IPS-18a (cell line): Measurements from ENCODE around the gene PDYN.

ENCODE experiments used
- H3K27ac ChIP-seq: one replicate; pipeline ENCODE4 v1.5.1; 2013; ENCODE audit warnings: low read length
- H3K27me3 ChIP-seq: one replicate; pipeline ENCODE4 v1.6.1; 2013; ENCODE audit warnings: mild to moderate bottlenecking, low read length; ENCODE audit not compliant: control insufficient read depth, insufficient read depth
- H3K36me3 ChIP-seq: one replicate; pipeline ENCODE4 v1.6.1; 2013; ENCODE audit warnings: low read depth, low read length; ENCODE audit not compliant: control insufficient read depth
- H3K4me1 ChIP-seq: one replicate; pipeline ENCODE4 v1.6.1; 2013; ENCODE audit warnings: low read depth, low read length; ENCODE audit not compliant: control insufficient read depth
- H3K4me3 ChIP-seq: one replicate; pipeline ENCODE4 v1.5.1; 2013; ENCODE audit warnings: low read length
- H3K9ac ChIP-seq: one replicate; pipeline ENCODE4 v1.6.1; 2013; ENCODE audit warnings: mild to moderate bottlenecking, low read length, moderate library complexity
- H3K9me3 ChIP-seq: one replicate; pipeline ENCODE4 v1.6.1; 2013; ENCODE audit warnings: low read depth, low read length; ENCODE audit not compliant: control insufficient read depth

The PDYN gene

GRCh38 chr20:2005831-2006426 is 12.1 kb upstream of the PDYN start:
- Histone ChIP-seq H3K27ac (no peak overlapping the region), H3K4me1 (peaks cover 23% of the 10 kb centered on the region), H3K4me3 (no peak overlapping the region), H3K9me3 (no peaks in the 10 kb centered on the region), H3K27me3 (peaks cover 29% of the 10 kb centered on the region), H3K36me3 (no peaks in the 10 kb centered on the region), H3K9ac (no peak overlapping the region)

DNA sequence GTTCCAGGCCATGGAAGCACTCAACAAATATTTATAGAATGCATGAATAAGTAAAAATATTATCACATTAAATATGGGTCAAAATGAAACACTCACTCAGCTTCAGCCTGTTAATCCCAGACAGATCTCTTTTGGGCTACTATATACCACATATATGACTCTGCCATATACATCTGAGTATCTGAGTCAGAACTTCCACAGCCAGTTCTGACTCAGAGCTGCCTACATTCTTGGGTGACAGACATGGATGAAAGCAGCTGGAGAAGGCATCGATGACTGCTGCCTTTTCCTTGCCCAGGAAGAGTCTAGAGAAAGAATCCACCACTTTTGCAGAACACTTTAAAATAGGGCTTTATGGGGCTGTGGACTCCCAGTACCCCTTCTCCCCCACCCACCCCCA is 11.5 kb upstream of the PDYN start:
- peaks cover 28% of the 10 kb centered on the region for H3K27me3 ChIP-seq
- peaks cover 23% of the 10 kb centered on the region for H3K4me1 ChIP-seq
- no peak overlapping the region for H3K4me3 ChIP-seq
- H3K9ac ChIP-seq: no peak overlapping the region
- H3K9me3 ChIP-seq: no peaks in the 10 kb centered on the region
- H3K27ac ChIP-seq: no peak overlapping the region
- no peaks in the 10 kb centered on the region for H3K36me3 ChIP-seq

GRCh38 chr20:2004171-2004570 is 10.3 kb upstream of the PDYN start:
- Histone ChIP-seq H3K27me3 (peaks cover 18% of the 10 kb centered on the region), H3K36me3 (no peaks in the 10 kb centered on the region), H3K4me3 (no peak overlapping the region)

DNA sequence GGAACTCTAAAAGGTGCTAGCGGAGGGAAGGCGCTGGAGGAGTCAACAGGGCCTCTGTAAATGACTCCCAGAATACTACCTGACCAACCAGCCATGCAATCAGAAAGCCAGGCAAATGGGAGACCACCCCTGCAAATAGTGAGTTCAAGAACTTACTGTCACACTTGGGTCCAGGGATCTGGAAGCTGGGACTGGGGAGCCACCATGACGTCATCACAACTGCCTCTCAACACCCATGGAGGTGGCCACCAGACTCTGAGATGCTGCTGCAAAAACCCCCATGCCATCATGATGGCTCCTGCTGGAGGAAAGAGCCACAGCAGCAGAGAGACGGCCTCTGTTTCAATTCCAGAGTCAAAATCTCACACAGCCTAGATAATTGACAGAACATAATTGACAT is 8.5 kb upstream of the PDYN start:
- H3K9ac ChIP-seq: no peak overlapping the region
- peaks cover 23% of the 10 kb centered on the region for H3K4me1 ChIP-seq
- no peak overlapping the region for H3K4me3 ChIP-seq
- no peaks in the 10 kb centered on the region for H3K36me3 ChIP-seq
- H3K27me3 ChIP-seq: peaks cover 7% of the 10 kb centered on the region
- H3K9me3 ChIP-seq: no peaks in the 10 kb centered on the region
- no peak overlapping the region for H3K27ac ChIP-seq

More at GRCh38 chr20:2004171-2004570, 10.3 kb upstream of the PDYN start:
- no peak overlapping the region for H3K9ac ChIP-seq
- no peaks in the 10 kb centered on the region for H3K9me3 ChIP-seq
- H3K27ac ChIP-seq: no peak overlapping the region
- peaks cover 23% of the 10 kb centered on the region for H3K4me1 ChIP-seq

DNA sequence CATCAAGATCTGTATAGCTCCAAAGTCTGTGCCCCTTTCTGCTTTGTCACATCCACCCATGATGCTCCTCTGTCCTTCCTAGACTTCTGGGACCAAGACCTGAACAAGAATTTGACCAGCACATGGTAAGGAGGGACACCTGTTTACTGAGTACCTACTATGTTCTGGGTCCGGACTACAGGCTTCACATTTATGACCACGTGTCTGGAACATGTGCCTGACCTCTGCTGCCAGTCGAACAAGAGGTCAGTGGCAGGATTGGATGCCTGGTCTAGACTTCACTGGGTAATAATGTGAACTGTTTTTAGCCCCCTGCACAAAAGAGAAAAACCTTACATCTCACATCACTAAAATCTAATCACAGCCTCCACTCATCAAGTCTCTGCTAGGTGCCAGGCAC is 7.3 kb upstream of the PDYN start:
- Histone ChIP-seq H3K9me3 (no peaks in the 10 kb centered on the region), H3K4me3 (no peak overlapping the region), H3K4me1 (peaks cover 14% of the 10 kb centered on the region), H3K27me3 (no peaks in the 10 kb centered on the region), H3K27ac (no peak overlapping the region), H3K36me3 (no peaks in the 10 kb centered on the region), H3K9ac (no peak overlapping the region)

- H3K27me3 ChIP-seq: no peaks in the 10 kb centered on the region
- no peaks in the 10 kb centered on the region for H3K36me3 ChIP-seq
Measured at GRCh38 chr20:2000285-2000684, 6.4 kb upstream of the PDYN start.

GRCh38 chr20:1998715-1999114 is 4.9 kb upstream of the PDYN start:
- H3K27ac ChIP-seq: no peak overlapping the region
- peaks cover 6% of the 10 kb centered on the region for H3K4me1 ChIP-seq
- H3K36me3 ChIP-seq: no peaks in the 10 kb centered on the region
- H3K9me3 ChIP-seq: no peaks in the 10 kb centered on the region
- H3K4me3 ChIP-seq: no peak overlapping the region
- H3K9ac ChIP-seq: no peak overlapping the region
- H3K27me3 ChIP-seq: no peaks in the 10 kb centered on the region

More at GRCh38 chr20:2000285-2000684, 6.4 kb upstream of the PDYN start:
- Histone ChIP-seq H3K27ac (no peak overlapping the region), H3K9me3 (no peaks in the 10 kb centered on the region), H3K4me1 (peaks cover 12% of the 10 kb centered on the region), H3K4me3 (no peak overlapping the region), H3K9ac (no peak overlapping the region)

DNA sequence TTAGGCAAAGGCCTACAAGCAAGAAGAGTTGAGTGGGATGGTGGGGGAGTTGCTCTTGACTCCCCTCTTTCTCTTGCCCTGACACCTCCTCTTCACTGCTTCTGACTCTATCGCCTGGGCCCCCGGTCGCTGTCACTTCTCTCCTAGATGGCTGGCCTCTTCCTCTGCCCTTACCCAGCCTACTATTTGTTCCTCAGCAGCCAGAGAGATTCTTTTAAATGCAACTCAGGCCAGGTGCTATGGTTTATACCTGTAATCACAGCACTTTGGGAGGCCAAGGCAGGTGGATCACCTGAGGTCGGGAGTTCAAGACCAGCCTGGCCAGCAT is 4.3 kb upstream of the PDYN start:
- Histone ChIP-seq H3K27me3 (no peaks in the 10 kb centered on the region), H3K27ac (no peak overlapping the region), H3K9ac (no peak overlapping the region), H3K9me3 (no peaks in the 10 kb centered on the region), H3K4me1 (peaks cover 6% of the 10 kb centered on the region), H3K36me3 (no peaks in the 10 kb centered on the region), H3K4me3 (no peak overlapping the region)

- H3K27me3 ChIP-seq: no peaks in the 10 kb centered on the region
- no peak overlapping the region for H3K27ac ChIP-seq
- no peaks in the 10 kb centered on the region for H3K9me3 ChIP-seq
- no peak overlapping the region for H3K9ac ChIP-seq
- H3K4me3 ChIP-seq: no peak overlapping the region
- H3K4me1 ChIP-seq: peaks cover 6% of the 10 kb centered on the region
- no peaks in the 10 kb centered on the region for H3K36me3 ChIP-seq
Measured at GRCh38 chr20:1997483-1998192, 3.8 kb upstream of the PDYN start.

DNA sequence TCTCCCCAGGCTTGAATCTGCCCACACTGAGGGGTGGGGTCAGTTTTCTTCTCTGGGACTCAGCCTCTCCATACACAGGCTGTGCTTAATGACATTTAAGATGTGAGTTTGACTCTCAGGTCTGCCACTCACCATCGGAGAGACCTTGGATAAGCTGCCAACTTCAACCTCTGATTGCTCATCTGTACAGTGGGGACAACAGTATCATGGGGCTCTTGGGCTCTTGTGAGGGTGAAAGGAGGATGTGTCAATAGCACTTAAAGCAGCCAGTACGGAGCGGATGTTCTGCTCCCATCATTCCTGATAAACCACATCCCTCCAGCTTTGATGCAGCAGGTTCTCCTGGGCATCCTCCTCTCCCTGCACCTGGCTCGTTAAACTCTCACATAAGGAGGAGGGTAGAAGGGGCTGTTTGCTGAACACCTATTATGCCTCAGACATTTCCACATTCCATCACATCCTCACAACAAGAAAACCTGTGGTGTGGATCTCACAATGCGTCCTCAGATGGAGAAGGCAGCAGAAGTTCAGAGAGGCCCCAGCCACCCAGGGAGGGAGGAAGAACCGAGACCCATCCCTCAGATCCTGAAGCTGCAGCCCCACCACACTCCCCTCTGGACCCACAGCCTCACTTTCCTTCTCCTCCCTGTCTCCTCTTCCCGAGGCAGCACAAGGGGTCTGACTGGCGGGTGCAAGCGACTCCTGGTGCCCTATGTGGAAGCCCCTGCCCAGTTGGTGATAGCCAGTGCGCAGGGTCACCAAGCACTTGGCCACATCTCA is 1.9 kb upstream of the PDYN start:
- Histone ChIP-seq H3K4me1 (peaks cover 6% of the 10 kb centered on the region), H3K9ac (no peak overlapping the region), H3K9me3 (no peaks in the 10 kb centered on the region), H3K4me3 (no peak overlapping the region), H3K36me3 (no peaks in the 10 kb centered on the region), H3K27me3 (no peaks in the 10 kb centered on the region), H3K27ac (no peak overlapping the region)

- Histone ChIP-seq H3K4me3 (no peak overlapping the region), H3K27ac (no peak overlapping the region), H3K27me3 (no peaks in the 10 kb centered on the region), H3K36me3 (no peaks in the 10 kb centered on the region), H3K9ac (no peak overlapping the region), H3K9me3 (no peaks in the 10 kb centered on the region), H3K4me1 (peaks cover 6% of the 10 kb centered on the region)
Measured at GRCh38 chr20:1994627-1995026, 769 bp upstream of the PDYN start.
